Inflammatory macrophage (primary cell): ENCODE measurements around the gene GZF1.
"Not testable (repeated sequence)": the region's sequence is repeated elsewhere in the genome, so short reads cannot be mapped to it uniquely, and the experiment has no call there.

Source experiments
- DNase-seq, 2 donors: peaks; one replicate each; pipeline ENCODE4 v3.0.0-alpha.2; 2020 to 2022

Gene GZF1

GRCh38 chr20:23347791-23348190 is 14.2 kb upstream of the GZF1 start:
- DNase-seq, result peak; percentile 24 to 34

GRCh38 chr20:23348510-23348909 is 13.5 kb upstream of the GZF1 start:
- DNase-seq, result not testable (repeated sequence)

- DNase-seq, result no peak
Observed at GRCh38 chr20:23349338-23350195, 12.4 kb upstream of the GZF1 start.

- DNase-seq, result peak; percentile 99
Observed at GRCh38 chr20:23350196-23350903, 11.6 kb upstream of the GZF1 start, which contains the start of gene NXT1. Gene NXT1 (plus strand): TSS chr20:23350791. CDS start chr20:23354042, 3,251 bp downstream.

GRCh38 chr20:23350904-23351838 is 10.8 kb upstream of the GZF1 start:
- DNase-seq, result peak in 1 of 2 donors; percentile 48

- no peak for DNase-seq
Observed at GRCh38 chr20:23356203-23356602, 5.8 kb upstream of the GZF1 start.

GRCh38 chr20:23357767-23358562 is 4.0 kb upstream of the GZF1 start:
- peak; percentile 100 for DNase-seq

- DNase-seq, result no peak
Observed at GRCh38 chr20:23358563-23358906, 3.4 kb upstream of the GZF1 start.

- no peak for DNase-seq
Observed at GRCh38 chr20:23358923-23359593, 2.9 kb upstream of the GZF1 start.

GRCh38 chr20:23360531-23360930 is 1.5 kb upstream of the GZF1 start:
- DNase-seq, result no peak

- peak; percentile 43 to 57 for DNase-seq
Observed at GRCh38 chr20:23361119-23361475, 885 bp upstream of the GZF1 start.

- peak; percentile 65 to 72 for DNase-seq
Observed at GRCh38 chr20:23362392-23363256, 642 bp downstream of the GZF1 start.

- no peak for DNase-seq
Observed at GRCh38 chr20:23363257-23363649, 1.3 kb downstream of the GZF1 start.

- DNase-seq, result no peak
Observed at GRCh38 chr20:23365390-23366165, 3.6 kb downstream of the GZF1 start.

- peak; percentile 61 to 82 for DNase-seq
Observed at GRCh38 chr20:23366384-23366783, 4.4 kb downstream of the GZF1 start.

- no peak for DNase-seq
Observed at GRCh38 chr20:23367770-23368169, 5.8 kb downstream of the GZF1 start.

GRCh38 chr20:23368316-23369071 is 6.5 kb downstream of the GZF1 start:
- no peak for DNase-seq

- no peak for DNase-seq
Observed at GRCh38 chr20:23369072-23369823, 7.3 kb downstream of the GZF1 start.
